Body of pancreas (tissue), 4 donors: Measurements from ENCODE around the gene ART4. TPM values are rescaled to one million over a fixed set of nuclear protein-coding genes. Genes with fewer than 3 reads are reported as not detected.

Experiments used
- ATAC-seq: fragments of 150-250 bp; one replicate; pipeline ENCODE4 v1.9.1; 2016
- DNase-seq, 4 donors: peaks; one replicate each; pipeline ENCODE4 v3.0.0-alpha.2; 2019
- H3K27ac ChIP-seq, 4 donors: fragments of 200-600 bp; sonication (generic); 1 replicate in 3 of 4; 2 replicates in 1 of 4; pipeline versions ENCODE4 v1.5.1 to v1.6.1; 2016 to 2019; ENCODE audit warnings: mild to moderate bottlenecking in 1 of 4, mixed read lengths in 1 of 4, moderate library complexity in 1 of 4
- H3K27me3 ChIP-seq, 2 donors: fragments of 200-600 bp; sonication (generic); one replicate each; pipeline ENCODE4 v1.6.0; 2016; ENCODE audit warnings: mild to moderate bottlenecking in 1 of 2
- H3K36me3 ChIP-seq, 2 donors: fragments of 200-600 bp; sonication (generic); replicated peaks in 1 of 2; 2 replicates each; pipeline ENCODE4 v1.5.1; 2016; ENCODE audit warnings: low read depth in 2 of 2; ENCODE audit not compliant: insufficient read depth in 1 of 2
- H3K4me1 ChIP-seq: fragments of 200-600 bp; sonication (generic); one replicate; pipeline ENCODE4 v1.6.0; 2016
- H3K4me3 ChIP-seq, 2 donors: fragments of 200-600 bp; sonication (generic); 1 replicate in 1 of 2; 2 replicates in 1 of 2; pipeline ENCODE4 v1.5.1; 2016 to 2019
- H3K9me3 ChIP-seq, 3 donors: fragments of 200-600 bp; sonication (generic); 1 replicate in 2 of 3; 2 replicates in 1 of 3; pipeline ENCODE4 v1.5.1; 2016
- POLR2A ChIP-seq, 3 donors: fragments of 450-650 bp; IDR thresholded peaks; one replicate each; pipeline ENCODE4 v1.6.1; 2016; ENCODE audit warnings: antibody characterized with exemption in 3 of 3, mild to moderate bottlenecking in 2 of 3
- WGBS, 2 donors: methylation state at CpG; one replicate each; pipeline ENCODE4 v1.1.5; 2017; 5-methylcytosine and 5-hydroxymethylcytosine counted together
- intact Hi-C: fragments of 100-400 bp; cut with DNase I; formaldehyde crosslinking; loops from one replicate; pipeline ENCODE4 v1.15.1; 2023
- total RNA-seq, 2 donors: library from RNA; depleted of rRNA; stranded (reverse); fragments of >200 nt; gene quantifications; one replicate each; pipeline ENCODE4 v1.1.0, GENCODE V29; 2016
- TF ChIP-seq, protein P1 (sequence below), 7 experiments: fragments of 450-650 bp in 4 of 7; fragments of 200-600 bp in 3 of 7; sonication (generic) in 3 of 7; IDR thresholded peaks; one replicate each; pipeline ENCODE4 v1.5.1; 2016 to 2019; ENCODE audit warnings: antibody characterized with exemption in 7 of 7

ART4 gene
- total RNA-seq, 2 donors from 2014 or later, result 1.3 to 3.1 TPM

DNA sequence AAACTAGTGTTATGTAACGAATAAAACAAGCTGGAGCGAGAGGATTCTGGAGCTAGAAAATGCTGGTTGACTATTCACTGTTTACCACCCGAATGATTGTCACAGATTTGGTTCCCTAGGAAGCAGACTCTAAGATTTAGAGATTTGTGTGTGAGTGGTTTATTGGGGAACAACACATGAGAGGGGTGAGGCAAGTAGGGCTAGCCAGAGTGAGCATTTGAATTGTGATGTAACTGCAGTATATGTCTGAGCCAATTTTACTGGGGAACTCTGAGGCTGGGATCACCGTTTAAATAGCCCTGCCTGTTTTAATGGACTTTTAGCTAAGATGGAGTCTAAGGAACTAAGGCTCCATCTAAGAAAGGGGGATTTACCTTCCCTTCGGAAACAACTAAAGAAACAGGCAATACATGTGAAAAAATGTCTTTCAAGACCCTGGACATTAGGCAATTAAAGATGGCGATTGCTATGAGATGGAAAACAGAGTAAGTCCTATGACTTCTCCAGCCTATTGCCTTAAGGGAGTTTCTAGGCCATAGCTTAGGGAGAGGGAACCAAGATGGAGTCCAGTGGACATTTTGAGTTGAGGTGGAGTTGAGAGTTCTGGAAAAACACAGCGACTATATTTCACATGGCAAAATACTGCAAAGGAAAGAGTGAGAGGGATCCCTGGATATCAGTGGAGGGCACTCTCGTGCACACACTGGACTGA lies 36.1 kb upstream of the ART4 start:
- no peak for TF ChIP-seq POLR2A (IDR thresholded peaks at IDR 0.05)
- TF ChIP-seq, protein P1, sequence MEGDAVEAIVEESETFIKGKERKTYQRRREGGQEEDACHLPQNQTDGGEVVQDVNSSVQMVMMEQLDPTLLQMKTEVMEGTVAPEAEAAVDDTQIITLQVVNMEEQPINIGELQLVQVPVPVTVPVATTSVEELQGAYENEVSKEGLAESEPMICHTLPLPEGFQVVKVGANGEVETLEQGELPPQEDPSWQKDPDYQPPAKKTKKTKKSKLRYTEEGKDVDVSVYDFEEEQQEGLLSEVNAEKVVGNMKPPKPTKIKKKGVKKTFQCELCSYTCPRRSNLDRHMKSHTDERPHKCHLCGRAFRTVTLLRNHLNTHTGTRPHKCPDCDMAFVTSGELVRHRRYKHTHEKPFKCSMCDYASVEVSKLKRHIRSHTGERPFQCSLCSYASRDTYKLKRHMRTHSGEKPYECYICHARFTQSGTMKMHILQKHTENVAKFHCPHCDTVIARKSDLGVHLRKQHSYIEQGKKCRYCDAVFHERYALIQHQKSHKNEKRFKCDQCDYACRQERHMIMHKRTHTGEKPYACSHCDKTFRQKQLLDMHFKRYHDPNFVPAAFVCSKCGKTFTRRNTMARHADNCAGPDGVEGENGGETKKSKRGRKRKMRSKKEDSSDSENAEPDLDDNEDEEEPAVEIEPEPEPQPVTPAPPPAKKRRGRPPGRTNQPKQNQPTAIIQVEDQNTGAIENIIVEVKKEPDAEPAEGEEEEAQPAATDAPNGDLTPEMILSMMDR (IDR thresholded peaks at IDR 0.05), result no peak

DNA sequence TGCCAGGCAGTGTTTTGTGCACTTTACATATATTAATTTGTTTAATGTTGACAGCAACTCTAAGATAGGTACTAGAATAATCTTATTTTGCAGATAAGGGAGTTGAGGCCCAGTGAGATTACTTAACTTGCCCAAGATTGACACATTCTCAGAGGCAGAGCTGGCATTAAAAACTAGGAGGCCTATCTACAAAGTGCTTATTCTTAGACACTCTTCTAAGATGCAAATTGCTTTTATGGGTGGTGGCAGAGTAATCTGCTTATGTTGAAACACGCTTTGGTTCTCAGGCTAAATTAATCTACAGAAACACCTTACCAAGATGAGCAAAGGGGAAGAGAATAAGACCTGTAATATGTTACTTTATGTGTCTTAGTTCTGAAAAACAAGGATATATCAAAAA lies 35.2 kb upstream of the ART4 start:
- Histone ChIP-seq H3K27me3 (no peaks in the 10 kb centered on the region), H3K4me3 (no peak overlapping the region), H3K4me1 (no peaks in the 10 kb centered on the region), H3K9me3 (no peaks in the 10 kb centered on the region), H3K27ac (no peak overlapping the region), H3K36me3 (no peaks in the 10 kb centered on the region)
- TF ChIP-seq POLR2A (IDR thresholded peaks at IDR 0.05), result no peak
- TF ChIP-seq, protein P1 (IDR thresholded peaks at IDR 0.05), result no peak
- intact Hi-C loops, result no loop called here
- no peak for ATAC-seq
- no peak for DNase-seq
- WGBS, 2 donors, result 92 to 96% methylated on average over 1 of the region's 1 CpG

More for the DNA sequence above, 36.1 kb upstream of the ART4 start:
- 91 to 93% methylated on average over 8 of the region's 8 CpGs for WGBS, 2 donors
- intact Hi-C loops, result no loop called here
- Histone ChIP-seq H3K4me1 (peaks cover 2% of the 10 kb centered on the region), H3K36me3 (no peaks in the 10 kb centered on the region), H3K27me3 (no peaks in the 10 kb centered on the region), H3K27ac (no peak overlapping the region), H3K9me3 (no peaks in the 10 kb centered on the region), H3K4me3 (no peak overlapping the region)
- no peak for DNase-seq
- ATAC-seq, result no peak

DNA sequence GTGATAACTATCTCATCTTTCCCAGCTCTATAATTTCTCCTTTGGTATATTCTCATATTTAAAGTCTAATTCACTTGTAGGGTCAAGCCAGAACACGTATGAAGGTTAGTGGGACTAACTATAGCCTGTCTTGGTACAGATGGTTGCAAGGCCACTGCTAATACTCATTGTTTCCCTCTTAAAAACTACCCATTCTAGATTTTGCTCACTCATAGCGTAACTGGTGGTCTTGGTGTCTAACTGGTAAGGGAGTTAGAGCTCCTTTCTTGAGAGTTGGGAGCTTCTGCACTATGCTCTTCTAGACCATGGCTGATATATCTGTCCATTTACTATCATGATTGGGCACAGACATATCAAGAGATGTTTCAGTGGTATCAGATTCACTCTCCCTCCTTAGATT lies 33.5 kb upstream of the ART4 start:
- no peak overlapping the region for H3K27ac ChIP-seq
- H3K36me3 ChIP-seq, result no peaks in the 10 kb centered on the region
- no peaks in the 10 kb centered on the region for H3K27me3 ChIP-seq
- TF ChIP-seq POLR2A (IDR thresholded peaks at IDR 0.05), result no peak
- TF ChIP-seq, protein P1 (IDR thresholded peaks at IDR 0.05), result no peak
- ATAC-seq, result no peak
- no peak overlapping the region for H3K4me3 ChIP-seq
- WGBS, 2 donors, result 33 to 45% methylated on average over 2 of the region's 2 CpGs
- no peaks in the 10 kb centered on the region for H3K4me1 ChIP-seq
- DNase-seq, result no peak
- intact Hi-C loops, result no loop called here
- no peaks in the 10 kb centered on the region for H3K9me3 ChIP-seq

DNA sequence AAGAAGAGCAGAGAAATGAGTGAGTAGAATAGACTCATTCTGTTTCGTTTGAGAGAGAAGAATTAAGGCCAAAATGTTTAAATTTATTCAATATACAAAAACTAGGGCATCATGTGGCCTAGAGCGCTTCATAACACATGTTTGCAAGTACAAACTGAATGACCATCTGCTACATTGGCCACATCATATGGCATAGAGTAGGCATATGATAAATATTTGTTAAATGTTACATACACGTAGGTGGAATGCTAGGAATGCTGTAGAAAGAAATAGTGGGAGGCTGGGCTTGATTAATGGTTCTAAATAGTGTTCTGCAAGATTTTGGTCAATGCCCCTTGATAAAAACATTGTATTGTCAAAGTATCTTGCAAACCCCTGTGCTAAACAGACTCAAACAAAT lies 31.6 kb upstream of the ART4 start:
- DNase-seq (no peak), ATAC-seq (no peak)
- Histone ChIP-seq H3K4me1 (no peaks in the 10 kb centered on the region), H3K36me3 (no peaks in the 10 kb centered on the region), H3K4me3 (no peak overlapping the region), H3K27ac (no peak overlapping the region), H3K27me3 (no peaks in the 10 kb centered on the region), H3K9me3 (no peaks in the 10 kb centered on the region)
- intact Hi-C loops, result no loop called here
- TF ChIP-seq, protein P1 (IDR thresholded peaks at IDR 0.05), result no peak
- no peak for TF ChIP-seq POLR2A (IDR thresholded peaks at IDR 0.05)
- WGBS, 2 donors, result 55 to 58% methylated on average over 3 of the region's 3 CpGs
